HCT116 (cell line): ENCODE measurements around the gene CDH2. TPM values are rescaled to one million over a fixed set of nuclear protein-coding genes. Genes with fewer than 3 reads are reported as not detected.

Source experiments
- ATAC-seq: fragments of 200-7000 bp; cut with Tn5 transposase; 2 replicates; pipeline ENCODE4 v1.9.1; 2020; ENCODE audit warnings: mild to moderate bottlenecking, moderate library complexity
- BruUV-seq: library from RNA; stranded (reverse); fragments of 400-500 nt; replicated peaks from 2 replicates; lab custom pipeline; 2021; lab: Mats Ljungman, UMichigan
- CTCF ChIA-PET: fragments of 300-600 bp; sonication (Branson Sonifier 250); formaldehyde crosslinking; loops from one replicate; lab custom pipeline; 2021; ENCODE audit warnings: antibody characterized with exemption; lab: Charles Lee
- POLR2A ChIA-PET: fragments of 300-600, 350-600 bp; sonication (Branson Sonifier 250); formaldehyde crosslinking; loops from one replicate; lab custom pipeline; 2021; ENCODE audit warnings: antibody characterized with exemption; lab: Charles Lee
- RAD21 ChIA-PET, 2 experiments: fragments of 300-600 bp; sonication (Branson Sonifier 250); formaldehyde crosslinking; loops; one replicate each; lab custom pipeline; 2023; ENCODE audit warnings: low total read pairs in 2 of 2; ENCODE audit not compliant: uncharacterized antibody in 2 of 2, unreplicated experiment in 2 of 2, low non-redundant PET in 1 of 2; lab: Charles Lee
- DNase-seq: peaks from one replicate; pipeline ENCODE4 v3.0.0-alpha.2; 2010; ENCODE audit warnings: low read depth, low spot score
- H2AFZ ChIP-seq: fragments of 200-600 bp; shearing (Covaris generic), sonication (generic); 2 replicates; pipeline ENCODE4 v1.6.1; 2017; ENCODE audit warnings: low read depth, mixed run types, mixed read lengths, antibody characterized with exemption, low read length; ENCODE audit not compliant: poor library complexity, severe bottlenecking
- H3K27ac ChIP-seq: 2 replicates; pipeline ENCODE4 v1.5.1; 2012; ENCODE audit warnings: low read depth, low read length
- H3K27me3 ChIP-seq: fragments of 200-600 bp; sonication (generic); 2 replicates; pipeline ENCODE4 v1.6.1; 2016; ENCODE audit warnings: mixed run types, low read length, mixed read lengths; ENCODE audit not compliant: insufficient read depth
- H3K36me3 ChIP-seq, 2 experiments: fragments of 200-500 bp in 1 of 2; fragments of 200-600 bp in 1 of 2; sonication (Bioruptor generic) in 1 of 2; sonication (generic) in 1 of 2; 2 replicates each; pipeline versions ENCODE4 v1.5.1 to v1.6.1; 2014 to 2016; ENCODE audit warnings: low read length in 2 of 2, inconsistent platforms in 1 of 2, mixed read lengths in 1 of 2, mixed run types in 1 of 2; ENCODE audit not compliant: insufficient read depth in 2 of 2, control insufficient read depth in 1 of 2
- H3K4me1 ChIP-seq, 2 experiments: fragments of 200-600 bp in 1 of 2; sonication (generic) in 1 of 2; 2 replicates each; pipeline versions ENCODE4 v1.5.1 to v1.6.1; 2012 to 2017; ENCODE audit warnings: low read length in 2 of 2, inconsistent platforms in 1 of 2, mild to moderate bottlenecking in 1 of 2, mixed read lengths in 1 of 2, mixed run types in 1 of 2, moderate library complexity in 1 of 2; ENCODE audit not compliant: insufficient read depth in 2 of 2, control insufficient read depth in 1 of 2
- H3K4me2 ChIP-seq: fragments of 200-600 bp; sonication (generic); 2 replicates; pipeline ENCODE4 v1.6.1; 2017; ENCODE audit warnings: mixed run types, low read length, mixed read lengths
- H3K4me3 ChIP-seq, 2 experiments: fragments of 200-600 bp in 1 of 2; sonication (generic) in 1 of 2; replicated peaks in 1 of 2; 2 replicates each; pipeline ENCODE4 v1.5.1; 2011 to 2016; ENCODE audit warnings: low read length in 2 of 2, control low read depth in 1 of 2, low read depth in 1 of 2, mild to moderate bottlenecking in 1 of 2, mixed read lengths in 1 of 2, mixed run types in 1 of 2
- H3K79me2 ChIP-seq: fragments of 200-600 bp; sonication (generic); 2 replicates; pipeline ENCODE4 v1.6.1; 2017; ENCODE audit warnings: mild to moderate bottlenecking, mixed run types, low read length, moderate library complexity, mixed read lengths; ENCODE audit not compliant: insufficient read depth
- H3K9ac ChIP-seq: fragments of 200-600 bp; sonication (generic); 2 replicates; pipeline ENCODE4 v1.6.1; 2016; ENCODE audit warnings: low read length, mixed read lengths
- H3K9me2 ChIP-seq: fragments of 200-600 bp; sonication (generic), shearing (Covaris generic); 2 replicates; pipeline ENCODE4 v1.6.1; 2017; ENCODE audit warnings: mixed run types, mild to moderate bottlenecking, moderate library complexity; ENCODE audit not compliant: insufficient read depth
- H3K9me3 ChIP-seq, 2 experiments: fragments of 200-500 bp in 1 of 2; fragments of 200-600 bp in 1 of 2; sonication (Bioruptor generic) in 1 of 2; sonication (generic) in 1 of 2; 2 replicates each; pipeline ENCODE4 v1.6.1; 2014 to 2017; ENCODE audit warnings: low read length in 2 of 2, mixed read lengths in 2 of 2, inconsistent platforms in 1 of 2, low read depth in 1 of 2, mild to moderate bottlenecking in 1 of 2, mixed run types in 1 of 2, moderate library complexity in 1 of 2; ENCODE audit not compliant: control insufficient read depth in 1 of 2, insufficient read depth in 1 of 2
- H4K20me1 ChIP-seq: fragments of 200-600 bp; sonication (generic), shearing (Covaris generic); 2 replicates; pipeline ENCODE4 v1.6.1; 2017; ENCODE audit warnings: mixed run types, mild to moderate bottlenecking, moderate library complexity; ENCODE audit not compliant: insufficient read depth
- CBX3 ChIP-seq: IDR thresholded peaks from 2 replicates; pipeline ENCODE4 v1.6.1; 2012; ENCODE audit warnings: low read depth
- CEBPB ChIP-seq: IDR thresholded peaks from 2 replicates; pipeline ENCODE4 v1.6.1; 2012; ENCODE audit warnings: low read depth
- CTCF ChIP-seq, 3 experiments: fragments of 200-600 bp in 1 of 3; sonication (generic) in 1 of 3; IDR thresholded peaks in 2 of 3; conservative IDR thresholded peaks in 1 of 3; 2 replicates each; pipeline ENCODE4 v1.5.1; 2012 to 2017; ENCODE audit warnings: low read depth in 2 of 3, low read length in 2 of 3, antibody characterized with exemption in 1 of 3, borderline replicate concordance in 1 of 3, control low read depth in 1 of 3, mild to moderate bottlenecking in 1 of 3, mixed read lengths in 1 of 3, mixed run types in 1 of 3, moderate library complexity in 1 of 3; ENCODE audit not compliant: insufficient read depth in 1 of 3
- EGR1 ChIP-seq: IDR thresholded peaks from 2 replicates; pipeline ENCODE4 v1.6.1; 2012; ENCODE audit warnings: low read depth
- FOSL1 ChIP-seq: IDR thresholded peaks from 2 replicates; pipeline ENCODE4 v1.6.1; 2012; ENCODE audit warnings: low read depth
- JUND ChIP-seq: IDR thresholded peaks from 2 replicates; pipeline ENCODE4 v1.6.1; 2012
- MAX ChIP-seq: IDR thresholded peaks from 2 replicates; pipeline ENCODE4 v1.6.1; 2012
- POLR2A ChIP-seq: IDR thresholded peaks from 2 replicates; pipeline ENCODE4 v1.7.0; 2011; ENCODE audit warnings: borderline replicate concordance; ENCODE audit not compliant: insufficient read depth, insufficient read length; ENCODE audit errors: extremely low read depth
- POLR2AphosphoS5 ChIP-seq: IDR thresholded peaks from 2 replicates; pipeline ENCODE4 v1.6.1; 2011; ENCODE audit warnings: mild to moderate bottlenecking, low read depth, low read length, moderate library complexity
- RAD21 ChIP-seq: IDR thresholded peaks from 2 replicates; pipeline ENCODE4 v1.6.1; 2012; ENCODE audit warnings: low read depth, mild to moderate bottlenecking
- SIN3A ChIP-seq: IDR thresholded peaks from 2 replicates; pipeline ENCODE4 v1.6.1; 2012; ENCODE audit warnings: low read depth
- SP1 ChIP-seq: IDR thresholded peaks from 2 replicates; pipeline ENCODE4 v1.6.1; 2012; ENCODE audit warnings: low read depth
- SRF ChIP-seq: IDR thresholded peaks from 2 replicates; pipeline ENCODE4 v1.6.1; 2012; ENCODE audit warnings: low read depth
- TCF7L2 ChIP-seq: IDR thresholded peaks from 2 replicates; pipeline ENCODE4 v1.7.0; 2011; ENCODE audit warnings: borderline replicate concordance, inconsistent platforms; ENCODE audit not compliant: insufficient read depth, insufficient read length; ENCODE audit errors: extremely low read depth
- YY1 ChIP-seq: IDR thresholded peaks from 2 replicates; pipeline ENCODE4 v1.6.1; 2011; ENCODE audit warnings: low read length, low read depth, moderate library complexity, mild to moderate bottlenecking; ENCODE audit not compliant: insufficient replicate concordance; ENCODE audit errors: extremely low read depth
- ZFX ChIP-seq: fragments of 450-650 bp; IDR thresholded peaks from 2 replicates; pipeline ENCODE4 v1.6.1; 2017
- intact Hi-C: fragments of 100-400 bp; cut with micrococcal nuclease; formaldehyde crosslinking; loops from 2 replicates; pipeline ENCODE4 v1.10.0; 2022
- total RNA-seq: library from RNA; stranded (reverse); gene quantifications from one replicate; pipeline ENCODE4 v1.2.1, GENCODE V29; 2021; ENCODE audit not compliant: unreplicated experiment
- TF ChIP-seq, protein P1 (sequence below): IDR thresholded peaks from 2 replicates; pipeline ENCODE4 v1.6.1; 2012; ENCODE audit warnings: low read depth
- TF ChIP-seq, protein P2 (sequence below): IDR thresholded peaks from 2 replicates; pipeline ENCODE4 v1.6.1; 2011; ENCODE audit warnings: mild to moderate bottlenecking, low read length, moderate library complexity; ENCODE audit not compliant: insufficient replicate concordance; ENCODE audit errors: extremely low read depth

CDH2 gene
- total RNA-seq, 1 experiment from 2014 or later: 0.15 TPM

GRCh38 chr18:28091197-28091596 is 85.7 kb downstream of the CDH2 start:
- POLR2A ChIA-PET: no interaction called here
- Histone ChIP-seq H3K4me3 (no peak overlapping the region), H3K9ac (no peak overlapping the region), H3K36me3 (no peaks in the 10 kb centered on the region), H2AFZ (no peak overlapping the region), H3K79me2 (no peaks in the 10 kb centered on the region)
- ATAC-seq (no peak), DNase-seq (no peak)
- TF ChIP-seq CEBPB: no peak
- TF ChIP-seq MAX: no peak
- TF ChIP-seq TCF7L2: no peak
- no peak for TF ChIP-seq SIN3A
- TF ChIP-seq JUND: no peak
- TF ChIP-seq, protein P1, sequence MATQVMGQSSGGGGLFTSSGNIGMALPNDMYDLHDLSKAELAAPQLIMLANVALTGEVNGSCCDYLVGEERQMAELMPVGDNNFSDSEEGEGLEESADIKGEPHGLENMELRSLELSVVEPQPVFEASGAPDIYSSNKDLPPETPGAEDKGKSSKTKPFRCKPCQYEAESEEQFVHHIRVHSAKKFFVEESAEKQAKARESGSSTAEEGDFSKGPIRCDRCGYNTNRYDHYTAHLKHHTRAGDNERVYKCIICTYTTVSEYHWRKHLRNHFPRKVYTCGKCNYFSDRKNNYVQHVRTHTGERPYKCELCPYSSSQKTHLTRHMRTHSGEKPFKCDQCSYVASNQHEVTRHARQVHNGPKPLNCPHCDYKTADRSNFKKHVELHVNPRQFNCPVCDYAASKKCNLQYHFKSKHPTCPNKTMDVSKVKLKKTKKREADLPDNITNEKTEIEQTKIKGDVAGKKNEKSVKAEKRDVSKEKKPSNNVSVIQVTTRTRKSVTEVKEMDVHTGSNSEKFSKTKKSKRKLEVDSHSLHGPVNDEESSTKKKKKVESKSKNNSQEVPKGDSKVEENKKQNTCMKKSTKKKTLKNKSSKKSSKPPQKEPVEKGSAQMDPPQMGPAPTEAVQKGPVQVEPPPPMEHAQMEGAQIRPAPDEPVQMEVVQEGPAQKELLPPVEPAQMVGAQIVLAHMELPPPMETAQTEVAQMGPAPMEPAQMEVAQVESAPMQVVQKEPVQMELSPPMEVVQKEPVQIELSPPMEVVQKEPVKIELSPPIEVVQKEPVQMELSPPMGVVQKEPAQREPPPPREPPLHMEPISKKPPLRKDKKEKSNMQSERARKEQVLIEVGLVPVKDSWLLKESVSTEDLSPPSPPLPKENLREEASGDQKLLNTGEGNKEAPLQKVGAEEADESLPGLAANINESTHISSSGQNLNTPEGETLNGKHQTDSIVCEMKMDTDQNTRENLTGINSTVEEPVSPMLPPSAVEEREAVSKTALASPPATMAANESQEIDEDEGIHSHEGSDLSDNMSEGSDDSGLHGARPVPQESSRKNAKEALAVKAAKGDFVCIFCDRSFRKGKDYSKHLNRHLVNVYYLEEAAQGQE: no peak
- TF ChIP-seq POLR2A: no peak
- TF ChIP-seq, protein P2, sequence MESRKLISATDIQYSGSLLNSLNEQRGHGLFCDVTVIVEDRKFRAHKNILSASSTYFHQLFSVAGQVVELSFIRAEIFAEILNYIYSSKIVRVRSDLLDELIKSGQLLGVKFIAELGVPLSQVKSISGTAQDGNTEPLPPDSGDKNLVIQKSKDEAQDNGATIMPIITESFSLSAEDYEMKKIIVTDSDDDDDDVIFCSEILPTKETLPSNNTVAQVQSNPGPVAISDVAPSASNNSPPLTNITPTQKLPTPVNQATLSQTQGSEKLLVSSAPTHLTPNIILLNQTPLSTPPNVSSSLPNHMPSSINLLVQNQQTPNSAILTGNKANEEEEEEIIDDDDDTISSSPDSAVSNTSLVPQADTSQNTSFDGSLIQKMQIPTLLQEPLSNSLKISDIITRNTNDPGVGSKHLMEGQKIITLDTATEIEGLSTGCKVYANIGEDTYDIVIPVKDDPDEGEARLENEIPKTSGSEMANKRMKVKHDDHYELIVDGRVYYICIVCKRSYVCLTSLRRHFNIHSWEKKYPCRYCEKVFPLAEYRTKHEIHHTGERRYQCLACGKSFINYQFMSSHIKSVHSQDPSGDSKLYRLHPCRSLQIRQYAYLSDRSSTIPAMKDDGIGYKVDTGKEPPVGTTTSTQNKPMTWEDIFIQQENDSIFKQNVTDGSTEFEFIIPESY: no peak
- TF ChIP-seq YY1: no peak
- no peak for TF ChIP-seq ZFX
- TF ChIP-seq RAD21: no peak
- TF ChIP-seq CTCF (IDR thresholded peaks at IDR 0.05 in 2 of 3, conservative IDR thresholded peaks at IDR 0.05 in 1 of 3; ENCODE audit: borderline replicate concordance in 1 of 3, insufficient read depth in 1 of 3, low read depth in 2 of 3, low read length in 2 of 3): no peak
- TF ChIP-seq EGR1: no peak
- no peak for TF ChIP-seq FOSL1
- TF ChIP-seq SP1: no peak
- TF ChIP-seq SRF: no peak
- TF ChIP-seq CBX3: no peak
- TF ChIP-seq POLR2AphosphoS5: no peak
- TF ChIP-seq, all 23 proteins: peak for 0
- no peaks in the 10 kb centered on the region for H3K9me3 ChIP-seq
- no TSS peak for BruUV-seq
- ChIA-PET CTCF (no interaction called here), RAD21 (no interaction called here)
- intact Hi-C loops: no loop called here
- H4K20me1 ChIP-seq: no peaks in the 10 kb centered on the region
- H3K9me2 ChIP-seq: no peaks in the 10 kb centered on the region
- no peaks in the 10 kb centered on the region for H3K4me1 ChIP-seq
- H3K27ac ChIP-seq: no peak overlapping the region
- no peak overlapping the region for H3K4me2 ChIP-seq
- no peaks in the 10 kb centered on the region for H3K27me3 ChIP-seq
